DOHH2 (cell line): Measurements from ENCODE around the gene KCNJ13.

ENCODE experiments used
- CTCF ChIP-seq: fragments of 200-600 bp; sonication (generic); IDR thresholded peaks from one replicate; pipeline ENCODE4 v1.5.1; 2014; ENCODE audit warnings: antibody characterized with exemption, mild to moderate bottlenecking, low read depth, low read length; ENCODE audit not compliant: poor library complexity, severe bottlenecking
- EZH2phosphoT487 ChIP-seq: fragments of 200-600 bp; sonication (generic); IDR thresholded peaks from 2 replicates; pipeline ENCODE4 v1.6.1; 2017; ENCODE audit warnings: borderline replicate concordance, mild to moderate bottlenecking, antibody characterized with exemption, low read length, moderate library complexity, mixed read lengths

- no peak for TF ChIP-seq CTCF
- TF ChIP-seq EZH2phosphoT487 = no peak
These were observed 6.2 kb downstream of the KCNJ13 start for GRCh38 chr2:232770207-232770606.
